Measurements from ENCODE around the gene TGM2. TPM values are rescaled to one million over a fixed set of nuclear protein-coding genes. Genes with fewer than 3 reads are reported as not detected.

The TGM2 gene
- total and polyA plus RNA-seq, 9 of the 15 experiments (the other 6 are each of a cell fraction or from before 2014, with no cell fraction given): 5.5 to 78.5 (median 37.6) TPM

- Histone ChIP-seq H4K20me1 (replicated peaks; ENCODE audit: control insufficient read depth, insufficient read depth, low read length) (no peaks in the 10 kb centered on the region), H3K79me2 (ENCODE audit: control insufficient read depth, insufficient read depth, low read length) (peaks cover 27% of the 10 kb centered on the region), H3K9me3 (replicated peaks; ENCODE audit: control insufficient read depth, insufficient read depth, low read depth, low read length) (no peaks in the 10 kb centered on the region), H3K9ac (ENCODE audit: insufficient read depth in 1 of 2, low read depth in 2 of 2, low read length in 2 of 2) (no peak overlapping the region), H3K36me3 (ENCODE audit: control insufficient read depth, insufficient read depth, low read length) (no peaks in the 10 kb centered on the region), H3K4me2 (ENCODE audit: insufficient read depth, low read length) (no peak overlapping the region), H3K4me1 (replicated peaks in 1 of 2; ENCODE audit: control insufficient read depth in 2 of 2, insufficient read depth in 2 of 2, low read length in 2 of 2) (peaks cover 32 to 34% of the 10 kb centered on the region in 2 experiments; a peak in 4 of 5 replicates), H3K9me1 (ENCODE audit: control insufficient read depth, insufficient read depth, low read length) (no peaks in the 10 kb centered on the region), H3K4me3 (no peak overlapping the region), H2AFZ (ENCODE audit: low read depth, low read length) (no peak overlapping the region), H3K27ac (ENCODE audit: extremely low read depth, low read depth, low read length) (no peak overlapping the region), H3K27me3 (ENCODE audit: control insufficient read depth in 2 of 2, insufficient read depth in 2 of 2, low read length in 2 of 2) (no peaks in the 10 kb centered on the region)
- ATAC-seq (no peak), FAIRE-seq (no peak), DNase-seq (ENCODE audit: extremely low read depth in 1 of 4, low spot score in 3 of 4) (no peak)
- no TSS peak for BruUV-seq (replicated peaks)
- TF ChIP-seq SREBF1 (IDR thresholded peaks at IDR 0.05; ENCODE audit: borderline replicate concordance, low read depth, low read length): no peak
- TF ChIP-seq RFX7 (CRISPR knock-in tag; IDR thresholded peaks at IDR 0.05): no peak
- no peak for TF ChIP-seq ZNF263 (CRISPR knock-in tag; IDR thresholded peaks at IDR 0.05; ENCODE audit: borderline replicate concordance)
- no peak for TF ChIP-seq KDM1A (IDR thresholded peaks at IDR 0.05)
- no peak for TF ChIP-seq HNRNPH1 (optimal IDR thresholded peaks at IDR 0.05; ENCODE audit: low read depth, low read length)
- no peak for TF ChIP-seq SRSF3 (IDR thresholded peaks at IDR 0.05; ENCODE audit: insufficient read depth, low read length)
- TF ChIP-seq POLR2AphosphoS2 (IDR thresholded peaks at IDR 0.05; ENCODE audit: low read length): no peak
- no peak for TF ChIP-seq FOS (IDR thresholded peaks at IDR 0.05; ENCODE audit: extremely low read depth, insufficient read length)
- no peak for TF ChIP-seq HDAC2 (IDR thresholded peaks at IDR 0.05)
- TF ChIP-seq DEAF1 (CRISPR knock-in tag; IDR thresholded peaks at IDR 0.05): no peak
- no peak for TF ChIP-seq ZBTB12 (CRISPR knock-in tag; IDR thresholded peaks at IDR 0.05)
- TF ChIP-seq MEF2A (IDR thresholded peaks at IDR 0.05; ENCODE audit: control insufficient read depth, low read depth, low read length): no peak
- no peak for TF ChIP-seq SAFB2 (IDR thresholded peaks at IDR 0.05; ENCODE audit: borderline replicate concordance, low read depth, low read length, severe bottlenecking)
- ChIA-PET CTCF (ENCODE audit: low intra/inter-chr PET ratio) (interaction anchor here (1.8 kb wide), 1 partner anchor 54 kb away, joined by 4 read pairs; no protein-coding TSS in a partner anchor), POLR2A (interaction anchor here (0.6 kb wide), 1 partner anchor 149 kb away, joined by 3 read pairs; no protein-coding TSS in a partner anchor)
- WGBS (ENCODE audit: insufficient coverage, low coverage, missing lambda C conversion rate): 55% methylated on average over 8 of the region's 8 CpGs
- intact Hi-C loops (cut with micrococcal nuclease) (no loop called here), in situ Hi-C loops (cut with MboI) (loop anchor here (10.0 kb wide), 1 partner anchor 93 kb away; no protein-coding TSS in a partner anchor)
Measured at GRCh38 chr20:38167328-38167850, 2.3 kb upstream of the TGM2 start.
